Kidney capillary endothelial cell (primary cell): Measurements from ENCODE around the gene CD2AP.
"Not testable (repeated sequence)": the region's sequence is repeated elsewhere in the genome, so short reads cannot be mapped to it uniquely, and the experiment has no call there.

ENCODE experiments used
- DNase-seq: peaks from one replicate; pipeline ENCODE4 v3.0.0-alpha.2; 2018; ENCODE audit warnings: low spot score

CD2AP gene

GRCh38 chr6:47477497-47478232 is at the start of gene CD2AP:
Gene CD2AP (plus strand): TSS chr6:47477789. CDS start chr6:47478245, 456 bp downstream.
- DNase-seq = peak; percentile 64

GRCh38 chr6:47428288-47428687 is 49.3 kb upstream of the CD2AP start:
- DNase-seq = no peak

- DNase-seq = no peak
Observed at GRCh38 chr6:47428746-47429664, 48.6 kb upstream of the CD2AP start.

GRCh38 chr6:47434372-47435253 is 43.0 kb upstream of the CD2AP start:
- DNase-seq = no peak

- DNase-seq = no peak
Observed at GRCh38 chr6:47435254-47435612, 42.4 kb upstream of the CD2AP start.

GRCh38 chr6:47437592-47437991 is 40.0 kb upstream of the CD2AP start:
- DNase-seq = no peak

- no peak for DNase-seq
Observed at GRCh38 chr6:47438481-47439347, 38.9 kb upstream of the CD2AP start.

GRCh38 chr6:47439348-47439668 is 38.3 kb upstream of the CD2AP start:
- DNase-seq = no peak

GRCh38 chr6:47440719-47441118 is 36.9 kb upstream of the CD2AP start:
- DNase-seq = no peak

- not testable (repeated sequence) for DNase-seq
Observed at GRCh38 chr6:47444964-47445363, 32.6 kb upstream of the CD2AP start.

- peak; percentile 17 for DNase-seq
Observed at GRCh38 chr6:47446669-47447330, 30.8 kb upstream of the CD2AP start.

- no peak for DNase-seq
Observed at GRCh38 chr6:47447722-47448121, 29.9 kb upstream of the CD2AP start.

- no peak for DNase-seq
Observed at GRCh38 chr6:47451162-47451561, 26.4 kb upstream of the CD2AP start.

GRCh38 chr6:47452899-47453298 is 24.7 kb upstream of the CD2AP start:
- DNase-seq = no peak

- no peak for DNase-seq
Observed at GRCh38 chr6:47453372-47453936, 24.1 kb upstream of the CD2AP start.

- no peak for DNase-seq
Observed at GRCh38 chr6:47454713-47455396, 22.7 kb upstream of the CD2AP start.

- DNase-seq = no peak
Observed at GRCh38 chr6:47455533-47456209, 21.9 kb upstream of the CD2AP start.

GRCh38 chr6:47456536-47456975 is 21.0 kb upstream of the CD2AP start:
- DNase-seq = no peak

- DNase-seq = no peak
Observed at GRCh38 chr6:47457370-47457769, 20.2 kb upstream of the CD2AP start.
